Right ventricle myocardium inferior (tissue), 1 donor: ENCODE data around the gene SPDYE2B. TPM values are rescaled to one million over a fixed set of nuclear protein-coding genes. Genes with fewer than 3 reads are reported as not detected.
A peak's percentile ranks its signal among the peaks of the same experiment; 100 is the strongest.
"Not testable (repeated sequence)": the region's sequence is repeated elsewhere in the genome, so short reads cannot be mapped to it uniquely, and the experiment has no call there.

Source experiments
- ATAC-seq: fragments of 200-7000 bp; cut with Tn5 transposase; one replicate; pipeline ENCODE4 v1.9.1; 2020; ENCODE audit warnings: mild to moderate bottlenecking, moderate library complexity
- DNase-seq: peaks from one replicate; pipeline ENCODE4 v3.0.0; 2021; ENCODE audit errors: missing footprints
- intact Hi-C: fragments of 100-400 bp; cut with DNase I; formaldehyde crosslinking; loops from one replicate; pipeline ENCODE4 v1.11.0; 2022
- total RNA-seq: library from RNA; stranded (reverse); fragmentation: NEBNext Ultra II Directional; extraction: Animal tissue kit (Norgen Biotek cat#: 25700); gene quantifications from one replicate; pipeline ENCODE4 v1.2.1, GENCODE V29; 2021
- donor health status: DM: no; HTN: yes; CAD: no; lungs with severe emphysema.

The SPDYE2B gene
- total RNA-seq, 1 donor from 2014 or later: not detected

DNA sequence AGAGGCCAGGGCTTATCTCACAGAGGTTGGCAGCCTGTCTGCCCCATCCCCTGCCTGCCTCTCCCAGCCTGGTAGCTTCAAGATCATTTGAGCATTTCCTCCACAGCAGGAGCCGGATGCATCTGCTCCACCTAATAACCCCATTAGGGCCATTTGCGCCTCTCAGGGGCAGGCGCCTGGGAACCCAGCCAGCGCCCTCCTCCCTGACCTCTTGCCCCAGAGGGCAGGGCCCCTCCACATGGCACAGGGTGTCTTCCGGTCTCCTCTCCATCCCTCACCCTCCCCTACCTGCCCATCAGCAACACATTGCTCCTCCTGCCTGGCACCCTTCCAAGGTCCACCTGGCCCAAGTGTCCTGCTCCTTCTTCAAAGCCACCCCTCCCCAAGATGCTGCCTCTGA is 14.8 kb upstream of the SPDYE2B start:
- intact Hi-C loops, DNase-seq, ATAC-seq: not testable (repeated sequence)

- ATAC-seq, intact Hi-C loops: not testable (repeated sequence)
- DNase-seq: peak; percentile 46
Measured at GRCh38 chr7:102636956-102637355, 13.2 kb upstream of the SPDYE2B start.

- DNase-seq: peak; percentile 35
- ATAC-seq: peak; percentile 10
- intact Hi-C loops: not testable (repeated sequence)
Measured at GRCh38 chr7:102638848-102639247, 11.3 kb upstream of the SPDYE2B start.

DNA sequence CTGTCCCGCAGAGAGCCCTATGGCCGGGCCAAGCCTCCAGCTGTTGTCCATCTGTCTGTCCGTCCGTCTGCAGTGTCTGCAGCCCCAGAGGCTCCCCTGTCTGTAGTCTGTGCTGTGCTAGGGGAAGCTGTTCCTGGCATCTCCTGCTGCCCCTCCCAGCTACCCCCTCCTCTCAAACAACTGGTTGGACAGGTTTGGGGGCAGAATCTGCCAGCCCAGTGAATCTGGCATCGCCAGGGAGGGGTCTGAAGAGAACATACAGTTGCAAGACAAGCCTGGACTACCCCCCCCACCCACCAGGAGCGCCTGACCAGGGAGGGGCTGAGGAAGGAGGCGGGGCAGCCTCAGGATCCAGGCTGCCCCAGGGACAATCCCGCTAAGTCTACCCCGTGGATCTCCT is 7.4 kb upstream of the SPDYE2B start, which contains the start of gene UPK3BL1:
Gene UPK3BL1, minus strand, starts transcription at position 101 of the 400 bp plus-strand sequence. Its CDS starts 50 bp downstream, at position 51.
- DNase-seq, intact Hi-C loops: not testable (repeated sequence)
- peak; percentile 44 for ATAC-seq

DNA sequence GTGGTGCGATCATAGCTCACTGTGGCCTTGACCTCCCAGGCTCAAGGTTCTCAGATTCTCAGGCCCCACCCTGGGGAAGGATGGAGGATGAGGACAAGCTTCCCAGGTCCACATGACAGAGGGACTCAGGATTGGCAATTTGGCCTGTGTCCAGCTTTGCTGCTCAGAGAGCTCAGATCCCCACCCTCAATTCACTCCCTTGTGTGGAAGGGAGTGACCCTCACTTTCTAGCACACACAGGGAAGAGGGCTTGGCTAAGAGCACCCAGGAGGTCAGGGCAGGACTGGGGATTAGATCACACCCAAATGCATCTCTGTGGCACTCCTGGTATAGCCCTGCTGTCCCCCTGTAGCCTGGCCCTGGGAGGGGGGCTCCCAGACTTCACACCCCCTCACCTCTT is 6.7 kb upstream of the SPDYE2B start:
- ATAC-seq, intact Hi-C loops, DNase-seq: not testable (repeated sequence)

DNA sequence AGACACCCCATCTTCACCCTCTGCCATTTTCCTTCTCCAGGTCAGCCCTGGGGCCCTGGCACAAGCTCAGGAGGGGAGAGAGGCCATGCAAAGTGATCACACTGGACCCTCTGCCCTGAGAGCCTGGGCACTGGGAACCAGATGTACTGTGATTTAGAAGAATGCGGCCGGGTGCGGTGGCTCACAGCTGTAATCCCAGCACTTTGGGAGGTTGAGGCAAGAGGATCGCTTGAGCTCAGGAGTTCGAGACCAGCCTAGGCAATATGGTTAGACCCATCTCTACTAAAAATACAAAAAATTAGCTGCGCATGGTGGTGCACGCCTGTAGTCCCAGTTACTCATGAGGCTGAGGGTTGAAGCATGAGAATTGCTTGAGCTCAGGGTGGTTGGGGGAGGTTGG is 2.3 kb upstream of the SPDYE2B start:
- DNase-seq: peak; percentile 43
- intact Hi-C loops, ATAC-seq: not testable (repeated sequence)

- DNase-seq, ATAC-seq, intact Hi-C loops: not testable (repeated sequence)
Measured at GRCh38 chr7:102664765-102665164, 14.6 kb downstream of the SPDYE2B start.

- DNase-seq, intact Hi-C loops, ATAC-seq: not testable (repeated sequence)
Measured at GRCh38 chr7:102666850-102667249, 16.7 kb downstream of the SPDYE2B start.

- intact Hi-C loops, DNase-seq, ATAC-seq: not testable (repeated sequence)
Measured at GRCh38 chr7:102667523-102667922, 17.4 kb downstream of the SPDYE2B start.

GRCh38 chr7:102671166-102671955 is 21.2 kb downstream of the SPDYE2B start, which contains the start of gene POLR2J2:
Gene POLR2J2, minus strand, starts transcription at chr7:102671663. Its CDS starts 62 bp downstream, at chr7:102671601.
- intact Hi-C loops: not testable (repeated sequence)
- peak; percentile 88 for DNase-seq
- ATAC-seq: peak; percentile 90

GRCh38 chr7:102671956-102672307 is 21.8 kb downstream of the SPDYE2B start:
- ATAC-seq, DNase-seq, intact Hi-C loops: not testable (repeated sequence)

- ATAC-seq, intact Hi-C loops, DNase-seq: not testable (repeated sequence)
Measured at GRCh38 chr7:102673447-102674067, 23.4 kb downstream of the SPDYE2B start.

DNA sequence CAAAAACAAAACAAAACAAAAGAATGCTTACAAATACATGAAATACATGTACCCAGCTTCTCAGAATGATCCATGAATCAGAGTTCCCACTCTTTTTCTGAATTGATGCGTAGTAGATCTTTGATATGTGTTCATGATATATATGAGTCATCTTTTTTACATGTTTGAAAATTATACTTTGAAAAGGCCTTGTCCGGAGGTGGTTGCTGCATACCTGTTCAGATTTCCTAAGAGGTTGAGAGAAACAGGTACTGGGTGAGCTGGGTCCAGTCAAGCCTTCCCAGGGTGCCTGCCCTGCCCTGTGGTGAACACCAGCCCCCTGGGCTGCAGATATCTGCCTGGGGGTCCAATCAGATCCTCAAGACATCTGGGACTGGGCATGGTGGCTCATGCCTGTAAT is 25.4 kb downstream of the SPDYE2B start:
- ATAC-seq, DNase-seq, intact Hi-C loops: not testable (repeated sequence)

DNA sequence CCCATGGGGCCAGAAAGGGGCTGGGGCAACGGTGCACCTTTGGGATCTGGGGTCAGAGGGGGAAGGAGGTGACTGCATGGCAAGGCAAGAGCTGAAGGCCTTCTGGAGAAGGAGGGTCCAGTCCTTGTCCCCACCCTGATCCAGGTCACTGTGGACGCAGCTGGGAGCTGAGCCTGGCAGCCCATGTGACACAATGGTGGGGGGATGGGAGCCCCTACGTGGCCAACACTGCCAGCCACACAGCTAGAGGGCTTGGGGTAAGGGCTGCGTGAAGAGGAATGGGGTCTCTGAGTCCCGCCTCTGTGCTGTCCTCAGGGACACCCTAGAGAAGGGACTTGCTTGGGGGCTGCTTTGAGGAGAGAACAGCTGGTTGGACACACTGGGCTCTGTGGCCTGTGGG is 30.7 kb downstream of the SPDYE2B start:
- intact Hi-C loops, ATAC-seq, DNase-seq: not testable (repeated sequence)

GRCh38 chr7:102682560-102682959 is 32.4 kb downstream of the SPDYE2B start:
- intact Hi-C loops, DNase-seq, ATAC-seq: not testable (repeated sequence)

DNA sequence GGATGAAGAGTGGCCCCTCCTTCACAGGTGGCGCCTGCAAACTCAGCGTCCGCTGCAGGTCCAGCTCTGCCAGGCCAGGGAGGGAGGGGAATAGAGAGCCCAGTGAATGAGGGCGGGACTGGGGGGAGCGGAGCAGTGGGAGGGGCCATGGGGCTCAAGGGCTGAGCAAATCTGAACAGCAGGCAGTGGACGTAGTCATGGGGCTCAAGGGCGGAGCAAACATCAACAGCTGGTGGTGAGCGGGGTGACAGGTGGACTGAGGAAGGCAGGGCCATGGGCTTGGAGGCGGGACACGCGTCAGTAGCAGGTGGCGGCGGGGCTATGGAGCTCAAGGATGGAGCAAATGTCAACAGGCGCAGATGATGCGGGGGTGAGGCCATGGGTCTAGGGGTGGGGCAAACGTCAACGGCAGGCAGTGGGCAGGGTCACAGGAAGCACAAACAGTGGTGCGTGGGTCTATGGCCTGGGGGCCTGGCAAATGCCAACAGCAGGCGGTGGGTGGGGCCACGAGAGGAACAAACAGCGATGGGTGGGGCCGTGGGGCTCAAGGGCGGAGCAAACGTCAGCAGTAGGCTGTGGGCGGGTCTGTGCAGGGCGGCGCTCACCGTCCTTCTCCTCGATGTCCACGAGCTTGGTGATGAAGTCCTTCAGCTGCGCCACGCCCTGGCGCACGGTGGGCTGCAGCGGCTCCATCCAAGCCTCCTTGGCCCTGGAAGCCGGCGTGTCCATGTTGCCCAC is 38.3 kb downstream of the SPDYE2B start:
- intact Hi-C loops, DNase-seq: not testable (repeated sequence)
- ATAC-seq: peak; percentile 93

DNA sequence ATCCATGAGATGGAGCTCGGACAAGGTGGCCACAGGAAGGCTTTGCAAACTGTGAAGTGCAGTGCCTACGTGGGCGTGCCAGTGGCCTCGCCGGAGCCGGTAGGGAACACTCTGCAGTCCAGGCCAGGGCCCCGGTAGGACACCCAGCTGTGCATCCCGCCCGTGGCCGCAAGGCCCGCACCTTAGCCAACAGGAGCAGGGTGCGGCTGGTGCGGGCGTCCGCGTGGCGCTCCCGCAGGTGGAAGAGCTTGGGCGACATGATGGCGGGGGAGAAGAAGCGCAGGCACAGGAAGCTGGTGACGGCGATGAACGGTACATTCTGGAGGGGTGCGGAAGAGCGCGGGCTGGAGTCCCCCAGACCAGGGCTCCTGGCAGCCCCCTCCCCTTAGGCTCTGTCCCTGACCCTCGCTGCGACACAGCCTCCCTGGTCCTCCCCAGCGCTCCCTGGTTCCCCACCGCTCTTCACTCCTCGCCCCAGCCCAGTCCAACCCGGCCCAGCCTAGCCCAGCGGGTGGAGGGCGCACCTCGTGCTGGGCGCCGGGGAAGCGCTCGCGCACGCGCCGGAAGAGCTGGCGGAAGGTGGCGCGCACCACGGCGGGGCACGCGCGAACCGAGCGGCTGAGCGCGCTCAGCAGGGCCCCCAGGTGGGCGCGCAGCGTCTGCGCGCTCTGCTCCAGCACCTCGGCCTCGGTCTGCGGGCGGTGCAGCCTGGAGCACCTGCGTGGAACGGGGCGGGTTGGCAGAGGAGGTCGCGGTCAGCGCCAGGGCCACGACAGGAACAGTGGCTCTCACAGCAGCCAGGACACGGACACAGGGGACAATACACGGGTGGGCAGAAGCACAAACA is 39.5 kb downstream of the SPDYE2B start:
- ATAC-seq: peak; percentile 29
- DNase-seq, intact Hi-C loops: not testable (repeated sequence)

DNA sequence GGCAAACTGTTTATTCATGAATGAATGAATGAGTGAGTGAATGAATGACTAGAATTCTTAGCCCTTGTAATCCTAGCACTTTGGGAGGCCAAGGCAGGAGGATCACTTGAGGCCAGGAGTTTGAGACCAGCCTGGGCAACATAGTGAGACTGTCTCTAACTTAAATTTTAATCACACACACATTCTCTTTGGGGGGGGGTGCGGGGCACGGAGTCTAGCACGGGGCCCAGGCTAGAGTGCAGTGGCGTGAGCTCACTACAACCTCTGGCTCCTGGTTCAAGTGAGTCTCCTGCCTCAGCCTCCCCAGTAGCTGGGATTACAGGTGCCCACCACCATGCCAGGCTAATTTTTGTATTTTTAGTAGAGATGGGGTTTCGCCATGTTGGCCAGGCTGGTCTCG is 40.5 kb downstream of the SPDYE2B start:
- ATAC-seq, intact Hi-C loops: not testable (repeated sequence)
- peak; percentile 32 for DNase-seq
